HG03432 (cell line): ENCODE results near the gene CEND1.
A peak's percentile ranks its signal among the peaks of the same experiment; 100 is the strongest.

Source experiments
- ATAC-seq: cut with Tn5 transposase; IDR thresholded peaks from one replicate; pipeline ENCODE4 v1.9.1; 2021; ENCODE audit warnings: mild to moderate bottlenecking, moderate library complexity; ENCODE audit not compliant: unreplicated experiment

CEND1 gene

GRCh38 chr11:827897-828192 lies 38.0 kb upstream of the CEND1 start, which contains the start of gene CRACR2B:
TSS of gene CRACR2B (plus strand) at chr11:827919. CDS start at chr11:828608, 689 bp downstream.
- peak; percentile 11 for ATAC-seq

GRCh38 chr11:827146-827896 lies 37.4 kb upstream of the CEND1 start:
- ATAC-seq: peak; percentile 26

GRCh38 chr11:826836-827145 lies 36.9 kb upstream of the CEND1 start:
- ATAC-seq: no peak

GRCh38 chr11:826227-826621 lies 36.3 kb upstream of the CEND1 start:
- no peak for ATAC-seq

GRCh38 chr11:825366-826226 lies 35.7 kb upstream of the CEND1 start:
- ATAC-seq: no peak

GRCh38 chr11:824942-825341 lies 35.1 kb upstream of the CEND1 start:
- ATAC-seq: no peak

- ATAC-seq: no peak
Measured at GRCh38 chr11:824292-824880, 34.5 kb upstream of the CEND1 start.

GRCh38 chr11:823441-824291 lies 33.8 kb upstream of the CEND1 start:
- no peak for ATAC-seq

GRCh38 chr11:821512-822371 lies 31.9 kb upstream of the CEND1 start:
- ATAC-seq: no peak

GRCh38 chr11:820655-821511 lies 31.0 kb upstream of the CEND1 start:
- no peak for ATAC-seq

- ATAC-seq: peak; percentile 60
Measured at GRCh38 chr11:819943-820649, 30.2 kb upstream of the CEND1 start.

- peak; percentile 71 for ATAC-seq
Measured at GRCh38 chr11:819129-819931, 29.4 kb upstream of the CEND1 start.

GRCh38 chr11:818396-819128 lies 28.7 kb upstream of the CEND1 start, which contains the start of gene PNPLA2:
TSS of gene PNPLA2 (plus strand) at chr11:818914. CDS start at chr11:819719, 805 bp downstream.
- no peak for ATAC-seq

- no peak for ATAC-seq
Measured at GRCh38 chr11:816433-816779, 26.5 kb upstream of the CEND1 start.

- ATAC-seq: no peak
Measured at GRCh38 chr11:815675-816432, 26.0 kb upstream of the CEND1 start.

- ATAC-seq: no peak
Measured at GRCh38 chr11:813456-814096, 23.7 kb upstream of the CEND1 start.
